H9 (cell line): ENCODE measurements around the gene GRID2. TPM values are rescaled to one million over a fixed set of nuclear protein-coding genes. Genes with fewer than 3 reads are reported as not detected.

ENCODE experiments used
- DNase-seq: peaks from one replicate; pipeline ENCODE4 v3.0.0-alpha.2; 2017
- H2AFZ ChIP-seq: one replicate; pipeline ENCODE4 v1.6.1; 2013; ENCODE audit warnings: mild to moderate bottlenecking, low read length, control low read depth, moderate library complexity
- H2AK5ac ChIP-seq: 2 replicates; pipeline ENCODE4 v1.6.1; 2013; ENCODE audit warnings: low read length, control low read depth, mixed read lengths; ENCODE audit not compliant: insufficient read length
- H2BK120ac ChIP-seq: one replicate; pipeline ENCODE4 v1.6.1; 2013; ENCODE audit warnings: low read depth, mild to moderate bottlenecking, low read length, control low read depth, inconsistent platforms; ENCODE audit not compliant: poor library complexity, severe bottlenecking
- H2BK12ac ChIP-seq: 2 replicates; pipeline ENCODE4 v1.6.1; 2013; ENCODE audit warnings: low read length, control low read depth, mixed read lengths, low read depth; ENCODE audit not compliant: insufficient read length
- H2BK15ac ChIP-seq: 2 replicates; pipeline ENCODE4 v1.6.1; 2013; ENCODE audit warnings: low read depth, low read length, control low read depth
- H2BK20ac ChIP-seq: one replicate; pipeline ENCODE4 v1.6.1; 2013; ENCODE audit warnings: low read depth, mild to moderate bottlenecking, low read length, control low read depth, inconsistent platforms; ENCODE audit not compliant: poor library complexity, severe bottlenecking
- H2BK5ac ChIP-seq: 2 replicates; pipeline ENCODE4 v1.6.1; 2013; ENCODE audit warnings: low read length, control low read depth, mixed read lengths; ENCODE audit not compliant: insufficient read length
- H3K14ac ChIP-seq: 2 replicates; pipeline ENCODE4 v1.6.1; 2013; ENCODE audit warnings: low read length, control low read depth; ENCODE audit not compliant: insufficient read depth
- H3K18ac ChIP-seq: 2 replicates; pipeline ENCODE4 v1.6.1; 2013; ENCODE audit warnings: low read depth, mild to moderate bottlenecking, mixed read lengths, low read length, control low read depth; ENCODE audit not compliant: insufficient read length
- H3K23ac ChIP-seq: 2 replicates; pipeline ENCODE4 v1.6.1; 2013; ENCODE audit warnings: low read length, control low read depth, mixed read lengths, low read depth; ENCODE audit not compliant: insufficient read length
- H3K23me2 ChIP-seq: 2 replicates; pipeline ENCODE4 v1.6.1; 2013; ENCODE audit warnings: low read depth, mild to moderate bottlenecking, mixed read lengths, low read length, control low read depth; ENCODE audit not compliant: insufficient read length, poor library complexity, severe bottlenecking
- H3K27ac ChIP-seq: 2 replicates; pipeline ENCODE4 v1.5.1; 2013; ENCODE audit warnings: low read length, control low read depth, mixed read lengths, low read depth; ENCODE audit not compliant: insufficient read length
- H3K27me3 ChIP-seq: 2 replicates; pipeline ENCODE4 v1.6.1; 2013; ENCODE audit warnings: low read length, control low read depth, inconsistent platforms; ENCODE audit not compliant: insufficient read depth
- H3K4ac ChIP-seq: 2 replicates; pipeline ENCODE4 v1.6.1; 2013; ENCODE audit warnings: low read depth, mild to moderate bottlenecking, control low read depth, inconsistent platforms, low read length, moderate library complexity
- H3K4me1 ChIP-seq: 2 replicates; pipeline ENCODE4 v1.6.1; 2013; ENCODE audit warnings: low read length, control low read depth, inconsistent platforms; ENCODE audit not compliant: insufficient read depth
- H3K4me2 ChIP-seq: 2 replicates; pipeline ENCODE4 v1.6.1; 2013; ENCODE audit warnings: low read length, control low read depth, mixed read lengths; ENCODE audit not compliant: insufficient read length, insufficient read depth
- H3K56ac ChIP-seq: 2 replicates; pipeline ENCODE4 v1.6.1; 2013; ENCODE audit warnings: low read depth, mild to moderate bottlenecking, mixed read lengths, low read length, control low read depth; ENCODE audit not compliant: insufficient read length
- H3K79me1 ChIP-seq: 2 replicates; pipeline ENCODE4 v1.6.1; 2013; ENCODE audit warnings: low read depth, mild to moderate bottlenecking, moderate library complexity, low read length, control low read depth, inconsistent platforms; ENCODE audit not compliant: insufficient read depth, poor library complexity, severe bottlenecking
- H3K79me2 ChIP-seq: 2 replicates; pipeline ENCODE4 v1.6.1; 2013; ENCODE audit warnings: low read length, control low read depth, inconsistent platforms; ENCODE audit not compliant: insufficient read depth
- H3K9ac ChIP-seq: 2 replicates; pipeline ENCODE4 v1.6.1; 2013; ENCODE audit warnings: low read length, control low read depth, mixed read lengths; ENCODE audit not compliant: insufficient read length; ENCODE audit errors: extremely low read depth
- H3K9me3 ChIP-seq: one replicate; pipeline ENCODE4 v1.6.1; 2013; ENCODE audit warnings: low read depth, low read length, inconsistent platforms; ENCODE audit not compliant: control insufficient read depth
- H3T11ph ChIP-seq: one replicate; pipeline ENCODE4 v1.6.1; 2013; ENCODE audit warnings: mild to moderate bottlenecking, low read length, control low read depth, inconsistent platforms
- H4K20me1 ChIP-seq: one replicate; pipeline ENCODE4 v1.6.1; 2013; ENCODE audit not compliant: control insufficient read depth, insufficient read length, insufficient read depth
- H4K5ac ChIP-seq: 2 replicates; pipeline ENCODE4 v1.6.1; 2013; ENCODE audit warnings: low read depth, mild to moderate bottlenecking, mixed read lengths, low read length, control low read depth; ENCODE audit not compliant: insufficient read length
- H4K8ac ChIP-seq: replicated peaks from 2 replicates; pipeline ENCODE4 v1.6.1; 2013; ENCODE audit warnings: low read length, control low read depth, mixed read lengths, low read depth; ENCODE audit not compliant: insufficient read length
- H4K91ac ChIP-seq: 2 replicates; pipeline ENCODE4 v1.6.1; 2013; ENCODE audit warnings: low read depth, mild to moderate bottlenecking, moderate library complexity, mixed read lengths, low read length, control low read depth; ENCODE audit not compliant: insufficient read length
- H3K27ac Mint-ChIP-seq, 3 experiments: 2 replicates in 2 of 3; 3 replicates in 1 of 3; pipeline ENCODE4 v1.8.0; 2020 to 2021; ENCODE audit warnings: mixed read lengths in 3 of 3, mild to moderate bottlenecking in 1 of 3, moderate library complexity in 1 of 3
- H3K27me3 Mint-ChIP-seq: 2 replicates; pipeline ENCODE4 v1.8.0; 2021; ENCODE audit warnings: low read depth, mild to moderate bottlenecking, moderate library complexity, mixed read lengths
- H3K36me3 Mint-ChIP-seq, 3 experiments: 2 replicates in 2 of 3; 3 replicates in 1 of 3; pipeline ENCODE4 v1.8.0; 2020 to 2021; ENCODE audit warnings: low read depth in 3 of 3, mixed read lengths in 3 of 3; ENCODE audit not compliant: insufficient read depth in 1 of 3
- H3K4me1 Mint-ChIP-seq, 2 experiments: 2 replicates each; pipeline ENCODE4 v1.8.0; 2020; ENCODE audit warnings: mixed read lengths in 2 of 2
- H3K4me3 Mint-ChIP-seq, 2 experiments: 2 replicates in 1 of 2; 3 replicates in 1 of 2; pipeline ENCODE4 v1.8.0; 2020 to 2021; ENCODE audit warnings: mild to moderate bottlenecking in 2 of 2, mixed read lengths in 2 of 2, moderate library complexity in 1 of 2
- H3K9me3 Mint-ChIP-seq, 2 experiments: 2 replicates in 1 of 2; 3 replicates in 1 of 2; pipeline ENCODE4 v1.8.0; 2020; ENCODE audit warnings: mild to moderate bottlenecking in 2 of 2, mixed read lengths in 2 of 2, moderate library complexity in 1 of 2
- WGBS: extraction: QIAGEN DNeasy Blood & Tissue Kit; methylation state at CpG from one replicate; pipeline ENCODE4 v1.1.7; 2013; ENCODE audit warnings: missing lambda C conversion rate, low lambda C conversion rate, mixed read lengths; ENCODE audit not compliant: insufficient read length; ENCODE audit errors: extremely low coverage; 5-methylcytosine and 5-hydroxymethylcytosine counted together
- total RNA-seq: library from RNA; stranded (reverse); gene quantifications from 2 replicates; pipeline ENCODE4 v1.2.1, GENCODE V29; 2021
- TF ChIP-seq, protein P1 (sequence below): fragments of 200-600 bp; sonication (generic); conservative IDR thresholded peaks from 3 replicates; pipeline ENCODE4 v1.8.0; 2021; ENCODE audit warnings: antibody characterized with exemption, mild to moderate bottlenecking

GRID2 gene
- total RNA-seq, 1 experiment from 2014 or later = 21.8 TPM

DNA sequence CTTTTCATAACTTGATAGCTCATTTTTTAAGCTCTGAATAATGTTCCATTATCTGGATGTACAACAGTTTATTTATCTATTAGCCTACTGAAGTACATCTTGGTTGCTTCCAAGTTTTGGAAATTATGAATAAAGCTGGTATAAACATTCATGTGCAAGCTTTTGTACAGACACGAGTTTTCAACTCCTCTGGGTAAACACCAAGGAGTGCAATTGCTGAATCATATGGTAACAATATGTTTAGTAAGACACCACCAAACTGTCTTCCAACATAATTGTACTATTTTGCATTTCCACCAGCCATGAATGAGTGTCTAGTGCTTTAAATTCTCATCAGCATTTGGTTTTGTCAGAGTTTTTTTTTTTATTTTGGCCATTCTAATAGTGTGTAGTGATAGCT, 1258.1 kb downstream of the GRID2 start:
- Mint-ChIP-seq H3K36me3 (no peaks in the 10 kb centered on the region), H3K27me3 (no peaks in the 10 kb centered on the region), H3K4me1 (no peaks in the 10 kb centered on the region), H3K27ac (no peak overlapping the region), H3K4me3 (no peak overlapping the region), H3K9me3 (peaks cover 7 to 14% of the 10 kb centered on the region in 2 experiments; a peak in 3 of 5 replicates)
- no peak overlapping the region for H4K5ac ChIP-seq
- H2AFZ ChIP-seq = no peak overlapping the region
- H3K9ac ChIP-seq = no peak overlapping the region
- no peak overlapping the region for H3T11ph ChIP-seq
- no peak overlapping the region for H3K4me2 ChIP-seq
- no peak overlapping the region for H3K14ac ChIP-seq
- H3K4me1 ChIP-seq = no peaks in the 10 kb centered on the region
- no peak overlapping the region for H4K8ac ChIP-seq
- H3K4ac ChIP-seq = no peak overlapping the region
- H2BK5ac ChIP-seq = no peak overlapping the region
- no peak overlapping the region for H4K91ac ChIP-seq
- no peak overlapping the region for H2BK20ac ChIP-seq
- TF ChIP-seq, protein P1, sequence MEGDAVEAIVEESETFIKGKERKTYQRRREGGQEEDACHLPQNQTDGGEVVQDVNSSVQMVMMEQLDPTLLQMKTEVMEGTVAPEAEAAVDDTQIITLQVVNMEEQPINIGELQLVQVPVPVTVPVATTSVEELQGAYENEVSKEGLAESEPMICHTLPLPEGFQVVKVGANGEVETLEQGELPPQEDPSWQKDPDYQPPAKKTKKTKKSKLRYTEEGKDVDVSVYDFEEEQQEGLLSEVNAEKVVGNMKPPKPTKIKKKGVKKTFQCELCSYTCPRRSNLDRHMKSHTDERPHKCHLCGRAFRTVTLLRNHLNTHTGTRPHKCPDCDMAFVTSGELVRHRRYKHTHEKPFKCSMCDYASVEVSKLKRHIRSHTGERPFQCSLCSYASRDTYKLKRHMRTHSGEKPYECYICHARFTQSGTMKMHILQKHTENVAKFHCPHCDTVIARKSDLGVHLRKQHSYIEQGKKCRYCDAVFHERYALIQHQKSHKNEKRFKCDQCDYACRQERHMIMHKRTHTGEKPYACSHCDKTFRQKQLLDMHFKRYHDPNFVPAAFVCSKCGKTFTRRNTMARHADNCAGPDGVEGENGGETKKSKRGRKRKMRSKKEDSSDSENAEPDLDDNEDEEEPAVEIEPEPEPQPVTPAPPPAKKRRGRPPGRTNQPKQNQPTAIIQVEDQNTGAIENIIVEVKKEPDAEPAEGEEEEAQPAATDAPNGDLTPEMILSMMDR = no peak
- no peak overlapping the region for H2BK15ac ChIP-seq
- DNase-seq = no peak
- H2AK5ac ChIP-seq = no peak overlapping the region
- no peaks in the 10 kb centered on the region for H3K9me3 ChIP-seq
- no peaks in the 10 kb centered on the region for H3K23me2 ChIP-seq
- WGBS = no CpG with 5 or more reads among the region's 1 CpG
- no peaks in the 10 kb centered on the region for H3K79me1 ChIP-seq
- no peak overlapping the region for H3K27ac ChIP-seq
- H3K79me2 ChIP-seq = no peaks in the 10 kb centered on the region
- H2BK12ac ChIP-seq = no peak overlapping the region
- H3K18ac ChIP-seq = no peak overlapping the region
- H3K56ac ChIP-seq = no peak overlapping the region
- H3K23ac ChIP-seq = no peak overlapping the region
- H2BK120ac ChIP-seq = no peak overlapping the region
- H3K27me3 ChIP-seq = no peaks in the 10 kb centered on the region
- H4K20me1 ChIP-seq = no peaks in the 10 kb centered on the region
